ENCODE measurements around the gene JARID2.

Gene JARID2

DNA sequence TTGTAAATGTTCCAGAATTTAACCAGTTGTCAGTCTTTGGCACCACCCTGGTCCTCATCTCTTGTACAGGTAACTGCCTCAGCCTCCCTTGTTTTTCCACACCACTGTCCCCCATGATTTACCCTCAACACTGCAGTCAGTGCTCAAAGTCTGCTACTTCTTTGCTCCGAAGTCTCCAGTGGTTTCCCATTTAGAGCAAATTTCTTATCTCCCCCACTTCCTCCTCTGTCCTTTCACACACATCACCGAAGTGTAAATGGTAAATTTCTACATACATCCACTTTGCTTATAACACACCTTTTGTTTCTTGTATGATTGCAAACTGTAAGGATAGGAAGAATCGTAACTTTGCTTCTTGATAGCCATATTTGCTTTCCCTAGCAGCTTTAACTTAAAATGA lies 115.3 kb downstream of the JARID2 start:
- no peak for DNase-seq

DNA sequence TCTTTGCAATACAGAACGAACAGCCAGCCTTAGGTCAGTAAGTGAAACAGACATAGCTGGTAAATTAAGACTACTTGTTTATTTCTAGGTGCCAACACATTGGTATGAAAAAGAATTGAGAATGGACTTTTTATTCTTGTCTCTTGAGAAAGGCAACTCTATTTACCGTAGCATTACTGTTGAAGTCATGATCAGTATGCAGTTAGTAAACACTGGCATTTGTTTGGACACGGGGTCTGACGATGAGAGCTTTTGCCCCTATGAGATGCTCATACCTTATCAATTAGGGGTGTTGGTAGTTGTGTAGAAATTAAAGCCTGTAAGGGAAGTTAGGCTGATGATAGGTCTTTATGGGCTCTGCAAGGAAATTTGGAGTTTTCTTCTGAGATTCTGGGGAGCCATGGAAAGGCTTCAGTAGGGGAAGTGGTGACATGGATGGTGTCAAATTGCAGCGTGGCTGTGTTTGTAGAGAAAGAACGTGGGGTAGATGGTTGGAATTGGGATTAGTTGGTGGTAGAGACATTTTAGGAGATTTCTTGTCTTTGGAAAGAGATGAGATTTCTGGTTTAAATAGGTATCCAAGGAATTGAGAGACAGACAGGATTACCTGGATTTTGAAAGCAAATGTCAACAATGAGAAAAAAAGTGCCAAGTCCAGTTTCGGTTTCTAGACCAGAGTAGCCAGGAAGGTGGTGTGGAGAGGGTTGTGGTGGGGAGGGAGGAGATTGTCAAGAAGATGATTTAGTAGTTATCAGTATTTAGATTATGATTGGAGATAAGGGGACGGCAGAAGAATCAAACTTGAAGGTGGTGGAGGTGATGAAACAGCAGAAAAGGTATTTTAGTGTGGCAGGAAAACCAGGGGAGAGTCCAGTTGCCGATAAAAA lies 116.6 kb downstream of the JARID2 start:
- no peak for DNase-seq

DNA sequence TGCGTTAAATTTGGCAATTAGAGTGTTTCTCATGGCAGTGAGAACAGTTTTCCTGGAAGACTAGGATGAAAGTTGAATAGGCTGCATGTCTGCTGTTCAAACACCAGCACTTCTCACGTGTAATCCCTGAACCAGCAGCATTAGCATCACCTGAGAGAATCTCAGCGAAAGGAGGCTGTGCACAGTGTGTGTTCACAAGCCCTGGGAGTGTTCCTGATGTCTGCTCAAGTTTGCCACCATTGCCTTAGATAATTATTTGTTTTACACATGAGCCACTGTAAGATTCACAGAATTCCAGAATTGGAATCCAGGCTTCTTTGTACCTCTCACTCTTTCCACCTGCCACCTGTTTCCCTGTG lies 117.3 kb downstream of the JARID2 start:
- no peak for DNase-seq

DNA sequence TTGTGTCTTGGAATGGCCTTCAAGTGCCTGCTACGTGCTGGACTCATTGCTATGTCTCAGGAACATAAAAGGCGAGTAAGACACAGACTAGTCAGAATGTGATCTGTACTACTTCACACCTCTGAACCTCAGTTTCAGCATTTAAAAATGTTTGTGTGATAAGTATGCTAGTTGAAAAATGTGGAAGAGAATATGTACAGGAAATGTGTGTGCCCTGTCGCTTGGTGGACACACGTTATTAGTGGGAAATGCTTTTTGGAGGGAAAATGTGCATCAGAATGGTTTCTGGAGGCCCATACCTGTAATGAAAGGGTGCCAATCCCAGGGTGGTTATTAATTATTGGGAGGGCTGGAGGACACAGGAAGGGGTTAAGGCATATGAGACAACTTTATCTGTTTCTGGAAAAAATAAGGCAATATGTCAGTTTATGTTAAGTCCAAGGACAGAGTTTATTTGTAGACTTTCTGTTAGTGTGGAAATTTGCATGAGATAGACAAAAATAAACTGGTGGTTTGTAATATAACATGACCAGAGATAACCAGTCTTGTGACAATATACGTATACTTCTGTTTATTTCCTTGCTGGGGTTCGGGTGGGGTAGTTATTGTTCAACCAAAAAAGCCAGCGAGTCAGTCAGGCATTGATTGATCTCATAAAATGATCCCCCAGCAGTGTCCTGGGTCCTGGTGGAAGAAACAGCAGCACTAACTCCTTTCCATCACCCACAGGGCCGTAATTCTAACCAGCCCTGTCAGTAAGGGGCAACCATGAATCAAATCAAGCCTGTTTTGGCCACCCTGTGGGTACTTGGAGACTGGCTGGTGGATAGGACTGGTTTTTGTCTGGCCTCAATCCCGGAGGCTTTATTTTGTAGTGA lies 117.9 kb downstream of the JARID2 start:
- no peak for DNase-seq

DNA sequence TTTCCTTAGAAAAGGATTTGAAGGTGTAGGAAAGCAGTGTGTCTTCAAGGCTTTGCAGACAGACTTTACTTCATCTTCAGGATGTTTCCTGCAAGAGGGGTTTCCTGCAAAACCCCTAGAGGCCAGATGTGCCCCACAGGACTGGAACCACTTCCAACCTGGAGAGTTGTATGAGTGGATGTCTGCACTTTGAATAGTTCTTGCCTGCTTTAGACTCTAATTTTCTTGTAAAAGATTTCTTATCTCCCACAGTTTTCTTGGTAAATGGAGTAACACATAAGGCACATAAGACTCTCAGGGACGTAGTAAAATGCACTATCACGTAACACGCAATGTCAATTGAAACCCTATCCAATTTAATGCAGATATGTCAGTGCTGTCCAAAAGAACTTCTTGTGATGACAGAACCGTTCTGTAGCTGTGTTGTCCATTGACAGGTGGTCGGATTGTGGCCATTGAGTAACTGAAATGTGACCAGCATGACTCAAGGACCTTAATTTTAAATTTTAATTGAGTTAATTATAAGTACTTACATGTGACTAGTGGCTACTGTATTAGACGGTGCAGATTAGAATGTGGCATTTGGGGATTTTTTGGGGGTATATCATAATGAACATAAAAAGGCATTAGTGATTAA lies 118.7 kb downstream of the JARID2 start:
- no peak for DNase-seq

DNA sequence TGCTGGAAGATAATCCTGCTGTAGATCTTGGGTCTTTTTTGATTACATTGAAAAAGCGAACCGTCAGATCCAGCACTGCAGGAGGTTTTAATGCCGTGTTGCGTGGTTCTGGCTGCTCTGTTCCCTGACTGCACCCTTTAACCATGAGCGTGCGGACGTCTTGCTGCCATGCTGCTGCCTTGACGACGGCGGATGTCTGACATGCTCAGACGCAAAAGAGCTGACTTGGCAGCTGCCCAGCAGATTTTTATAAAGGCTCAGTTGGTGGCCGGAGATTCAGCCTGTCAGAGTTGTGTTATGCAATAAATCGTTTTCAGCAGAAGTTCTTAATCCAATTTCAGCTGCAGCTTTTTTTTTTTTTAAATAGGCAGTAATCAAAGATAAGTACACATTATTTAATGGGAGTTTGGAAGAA lies 119.4 kb downstream of the JARID2 start:
- peak; percentile 93 for DNase-seq

DNA sequence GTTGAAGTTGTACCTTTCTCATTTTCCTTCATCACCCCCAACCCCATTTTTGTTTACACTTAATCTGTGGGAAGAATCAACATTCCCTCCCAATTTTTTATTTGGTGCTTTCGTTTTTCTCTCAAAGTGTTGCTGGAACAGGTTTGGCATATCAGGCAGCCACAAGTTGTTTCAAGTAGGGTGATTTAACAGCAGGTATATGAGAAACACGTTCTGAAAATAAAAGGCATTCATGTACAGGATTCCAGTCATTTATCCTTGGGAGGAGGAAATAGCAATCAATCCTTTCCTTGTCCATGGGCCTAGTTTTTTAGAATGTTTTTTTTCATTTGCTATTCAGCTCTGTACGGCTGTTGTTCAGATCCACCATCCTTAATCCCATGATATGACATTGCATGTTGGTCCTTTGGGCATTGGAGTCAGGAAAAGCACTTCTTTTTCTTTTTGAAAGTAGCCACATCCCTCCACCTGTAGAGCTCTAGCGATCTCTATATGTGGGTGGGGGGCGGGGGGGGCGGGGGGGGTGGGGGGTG lies 120.2 kb downstream of the JARID2 start:
- DNase-seq, result no peak

DNA sequence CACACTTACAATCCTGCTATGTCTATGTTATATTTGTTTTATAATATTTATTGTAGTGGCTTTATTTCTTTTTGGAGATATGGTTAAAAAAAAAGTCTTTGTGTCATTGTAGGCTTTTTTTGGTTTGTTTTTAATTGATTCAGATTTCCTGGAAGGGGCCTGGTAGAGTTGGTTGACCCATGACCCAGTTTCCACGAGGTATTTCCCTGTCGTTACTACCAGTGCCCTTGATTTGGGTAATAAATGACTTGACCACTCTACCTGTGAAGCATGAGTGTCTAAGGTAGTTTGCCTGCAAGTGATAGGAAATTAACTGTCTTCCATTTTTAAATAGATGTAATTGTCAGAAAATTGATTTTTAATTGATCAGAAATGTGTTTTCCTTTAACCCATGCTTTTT lies 121.0 kb downstream of the JARID2 start:
- DNase-seq, result no peak

DNA sequence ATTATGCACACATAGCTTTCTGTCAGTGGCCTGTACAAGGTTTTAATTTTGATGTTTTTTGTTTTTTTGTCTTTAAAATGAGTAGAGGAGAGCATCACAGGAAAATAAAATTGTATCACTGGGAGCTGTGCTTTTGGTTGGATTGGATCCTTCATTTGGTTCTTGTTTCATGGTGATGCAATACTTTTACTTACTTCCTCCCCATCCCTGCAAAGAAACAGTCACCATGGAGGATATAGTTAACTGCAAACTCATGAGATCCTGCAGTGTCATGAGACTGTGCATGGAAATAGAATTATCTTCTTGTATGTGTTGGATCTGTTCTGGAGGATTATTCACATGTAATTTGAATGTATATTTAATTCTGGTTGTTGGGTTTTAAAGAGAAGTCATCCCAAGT lies 122.3 kb downstream of the JARID2 start:
- DNase-seq, result peak; percentile 85

DNA sequence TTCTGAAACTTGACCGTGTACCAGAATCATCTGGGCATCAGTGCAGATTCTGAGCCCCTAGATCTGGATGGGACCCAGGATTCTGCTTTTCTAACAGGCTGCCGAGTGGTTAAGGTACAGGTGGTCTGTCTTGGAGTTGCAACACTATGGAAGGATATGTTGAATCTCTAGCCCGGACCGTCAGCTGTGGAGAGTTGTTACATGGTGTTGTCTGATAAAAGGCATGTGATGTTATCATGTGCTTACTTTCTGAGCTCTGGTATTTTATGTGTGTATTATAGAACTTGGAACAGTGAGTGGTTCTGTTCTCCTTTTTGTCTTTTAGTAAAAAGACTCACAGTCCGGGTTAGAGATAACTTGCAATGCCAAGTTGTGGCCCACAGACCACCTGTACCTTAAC lies 123.0 kb downstream of the JARID2 start:
- DNase-seq, result no peak

DNA sequence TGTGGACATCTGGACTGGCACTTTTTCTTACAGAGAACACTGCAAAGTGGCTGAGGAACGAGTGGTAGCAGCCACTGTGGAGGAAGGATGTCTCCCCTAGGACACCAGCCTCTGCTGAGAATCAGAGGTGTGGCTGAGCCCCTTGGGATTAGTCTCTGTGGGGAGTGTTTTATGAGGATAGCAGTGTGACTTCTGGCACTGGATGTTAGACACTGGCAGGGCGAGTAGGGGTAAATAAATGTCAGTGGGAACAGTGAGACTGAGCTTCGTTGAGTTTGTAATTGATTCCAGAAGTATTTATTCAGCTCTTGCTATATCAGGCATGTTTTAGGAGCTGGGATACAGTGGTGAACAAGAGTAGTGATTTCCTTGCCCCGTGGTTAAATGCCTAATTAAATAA lies 124.0 kb downstream of the JARID2 start:
- DNase-seq, result no peak

DNA sequence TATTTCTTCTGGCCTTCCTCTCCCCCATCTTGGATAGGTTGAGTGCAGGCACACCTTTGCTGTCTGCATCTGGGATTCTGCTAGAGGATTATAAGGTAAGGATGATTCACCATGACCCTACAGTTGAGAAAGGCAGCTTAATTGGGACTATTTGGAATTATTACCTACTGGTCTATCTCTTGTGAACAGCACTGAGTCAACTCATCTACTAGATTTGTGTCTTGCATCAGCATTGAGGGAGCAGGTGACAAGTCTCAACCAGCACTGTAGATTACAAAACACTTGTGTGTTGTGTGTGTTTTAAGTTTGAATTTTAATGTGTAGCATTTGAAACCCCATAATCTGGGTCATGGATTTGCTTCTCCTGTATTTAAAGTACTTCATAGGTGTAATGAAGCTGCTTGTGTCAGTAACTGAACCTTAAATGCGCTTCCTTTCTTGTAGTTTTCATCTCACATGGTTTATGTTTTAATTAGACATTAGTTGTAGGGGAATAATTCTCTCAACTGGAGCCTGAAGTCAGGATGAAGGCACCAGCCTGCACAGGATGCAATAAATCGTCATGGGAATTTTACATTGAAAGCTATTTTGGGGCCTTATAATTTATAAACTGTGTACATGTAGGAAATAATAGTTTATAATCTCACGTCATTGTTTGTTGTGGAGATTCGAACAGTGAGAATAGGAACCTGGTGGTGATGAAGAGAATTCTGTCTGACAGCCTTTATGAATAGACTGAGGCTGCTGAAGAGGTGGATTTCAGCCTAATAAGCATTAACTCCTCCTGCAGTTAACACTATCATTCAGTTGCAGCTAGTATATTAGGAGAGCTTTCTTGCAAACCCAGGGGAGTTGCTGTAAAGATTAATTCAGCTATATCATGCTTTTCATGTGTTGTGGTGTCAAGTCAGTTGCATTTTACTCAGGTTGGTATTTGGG lies 125.1 kb downstream of the JARID2 start:
- DNase-seq, result no peak

DNA sequence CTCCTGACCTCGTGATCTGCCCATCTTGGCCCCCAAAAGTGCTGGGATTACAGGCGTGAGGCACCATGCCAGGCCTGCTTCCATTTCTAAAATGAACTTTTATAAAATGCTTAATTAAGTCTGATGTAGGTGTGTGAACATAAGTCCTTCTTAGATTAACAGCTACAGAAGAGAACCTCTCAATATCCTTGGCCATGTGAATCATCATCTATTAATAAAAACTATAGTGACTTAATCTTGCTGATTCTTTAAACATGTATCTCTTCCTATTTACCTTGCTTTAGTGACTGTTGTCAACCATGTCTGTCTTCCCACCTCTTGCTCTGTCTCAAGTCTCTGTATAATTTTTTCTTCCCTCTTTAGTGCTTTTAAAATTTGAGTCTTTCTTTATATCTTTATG lies 127.1 kb downstream of the JARID2 start:
- no peak for DNase-seq

DNA sequence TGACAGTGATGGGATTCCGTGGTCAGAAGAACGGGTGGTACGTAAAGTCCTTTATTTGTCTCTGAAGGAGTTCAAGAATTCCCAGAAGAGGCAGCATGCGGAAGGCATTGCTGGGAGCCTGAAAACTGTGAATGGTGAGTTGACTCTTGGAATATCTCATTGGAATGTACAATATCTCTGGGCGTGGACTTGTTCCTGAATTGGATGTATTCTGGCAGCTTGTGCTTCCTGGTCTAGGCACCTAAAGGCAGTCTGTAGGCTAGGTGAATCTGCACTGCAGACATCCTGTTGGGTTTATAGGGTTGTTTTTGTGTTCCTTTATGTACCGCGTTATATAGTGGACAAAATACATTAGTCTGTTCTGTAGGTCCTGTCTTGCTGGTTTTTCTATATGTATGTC lies 128.2 kb downstream of the JARID2 start:
- DNase-seq, result no peak

DNA sequence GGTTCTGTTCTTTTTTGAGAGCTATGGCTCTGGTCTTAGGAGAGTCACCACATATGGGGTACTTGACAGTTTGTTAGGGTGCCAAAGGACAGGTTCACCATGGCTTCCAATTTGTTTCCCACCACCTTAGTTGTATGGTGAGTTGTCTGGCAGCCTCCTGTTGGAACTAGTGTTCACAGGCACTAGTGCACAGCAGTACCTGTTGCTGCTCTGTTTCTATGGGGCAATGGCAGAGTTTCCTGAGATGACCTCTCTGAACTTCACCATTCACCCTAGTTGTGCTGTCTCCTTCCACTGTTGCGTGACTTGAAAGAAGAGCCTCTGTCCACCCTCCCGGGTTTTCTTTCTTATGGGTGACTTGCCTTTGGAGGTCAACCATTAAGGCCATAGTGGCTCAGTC lies 129.1 kb downstream of the JARID2 start:
- DNase-seq, result no peak

DNA sequence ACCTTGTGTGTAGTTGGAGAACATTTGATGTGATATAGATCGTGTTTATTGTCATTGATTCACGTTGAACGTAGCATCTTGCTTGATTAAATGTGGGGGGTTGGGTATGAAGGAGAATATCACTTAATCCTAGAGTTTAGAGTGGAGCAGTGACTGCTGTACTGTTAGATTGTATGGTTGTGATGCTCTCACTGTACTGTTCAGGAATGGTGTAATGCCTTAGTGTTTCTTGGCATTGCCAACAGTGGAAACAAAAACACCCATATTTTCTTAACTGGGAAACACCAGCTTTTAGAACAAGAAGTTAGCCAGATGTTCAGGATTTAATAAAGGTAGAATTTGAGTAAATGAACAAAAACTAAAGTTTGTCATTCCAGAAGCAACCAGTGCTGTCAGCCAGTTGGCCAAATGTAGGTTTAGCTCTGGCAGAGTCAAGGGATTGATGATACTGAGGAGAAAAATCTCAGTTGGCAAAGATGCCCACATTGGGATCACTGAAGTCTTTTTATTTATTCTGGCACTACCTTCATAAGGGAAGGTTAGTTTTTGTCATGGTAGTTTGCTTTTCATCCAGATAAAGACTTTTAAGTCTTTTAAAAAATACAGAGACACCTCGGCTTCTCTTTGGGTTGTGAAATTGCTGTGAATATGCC lies 129.9 kb downstream of the JARID2 start:
- no peak for DNase-seq

DNA sequence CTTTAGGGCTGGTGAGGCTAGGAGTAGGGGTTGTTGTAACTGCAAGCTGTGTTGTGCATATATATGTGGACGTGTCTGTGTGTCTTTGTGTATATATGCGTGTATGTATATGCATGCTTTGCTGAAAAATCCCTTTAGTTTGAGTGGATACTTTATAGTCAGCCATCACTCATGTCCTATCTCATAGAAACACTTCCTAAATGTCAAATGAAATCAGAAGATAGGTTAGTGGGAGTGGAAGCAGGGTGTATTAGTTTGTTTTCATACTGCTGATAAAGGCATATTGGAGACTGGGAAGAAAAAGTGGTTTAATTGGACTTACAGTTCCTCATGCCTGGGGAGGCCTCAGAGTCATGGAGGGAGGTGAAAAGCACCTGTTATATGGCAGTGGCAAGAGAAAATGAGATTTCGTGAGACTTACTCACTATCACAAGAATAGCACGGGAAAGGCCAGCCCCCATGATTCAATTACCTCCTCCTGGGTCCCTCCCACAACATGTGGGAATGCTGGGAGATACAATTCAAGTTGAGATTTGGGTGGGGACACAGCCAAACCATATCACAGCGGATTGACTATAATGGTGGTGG lies 131.1 kb downstream of the JARID2 start:
- no peak for DNase-seq

DNA sequence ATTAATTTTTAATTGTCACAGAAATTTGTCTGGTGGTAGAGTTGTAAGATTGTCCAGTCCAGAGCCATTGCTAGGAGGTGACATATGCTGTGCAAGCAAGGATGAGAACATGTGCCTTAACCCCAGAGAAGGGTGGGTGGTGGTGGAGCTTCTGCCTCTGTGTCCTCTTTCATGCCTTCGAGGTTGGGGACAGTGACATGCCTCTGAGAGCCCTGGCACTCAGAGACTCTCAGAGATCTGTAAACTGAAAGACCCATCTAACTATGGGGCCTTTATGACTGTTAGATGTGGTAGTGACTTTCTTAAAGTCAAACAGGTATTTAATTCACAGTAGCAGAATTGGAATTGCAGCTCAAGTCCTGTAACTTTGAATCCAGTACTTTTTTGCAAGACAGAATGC lies 132.4 kb downstream of the JARID2 start:
- no peak for DNase-seq

DNA sequence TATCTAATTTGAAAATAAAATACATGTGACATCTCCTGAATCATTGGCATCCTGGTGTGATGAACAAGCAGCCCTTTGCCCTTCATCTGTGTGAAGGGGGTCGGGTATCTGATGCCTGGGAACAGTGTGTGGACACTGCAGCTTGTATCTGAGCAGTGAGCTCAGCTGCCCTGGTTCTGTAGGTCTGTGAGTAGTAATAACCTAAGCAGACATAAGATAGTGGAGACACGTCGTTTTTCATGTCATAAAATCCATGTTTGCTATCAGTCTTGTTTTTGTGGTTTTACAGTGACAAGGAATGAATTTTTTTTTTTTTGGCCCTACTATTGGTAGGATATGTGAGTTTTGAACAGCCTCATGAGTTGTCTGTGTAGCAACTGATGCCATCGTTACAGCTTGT lies 133.0 kb downstream of the JARID2 start:
- DNase-seq, result no peak

DNA sequence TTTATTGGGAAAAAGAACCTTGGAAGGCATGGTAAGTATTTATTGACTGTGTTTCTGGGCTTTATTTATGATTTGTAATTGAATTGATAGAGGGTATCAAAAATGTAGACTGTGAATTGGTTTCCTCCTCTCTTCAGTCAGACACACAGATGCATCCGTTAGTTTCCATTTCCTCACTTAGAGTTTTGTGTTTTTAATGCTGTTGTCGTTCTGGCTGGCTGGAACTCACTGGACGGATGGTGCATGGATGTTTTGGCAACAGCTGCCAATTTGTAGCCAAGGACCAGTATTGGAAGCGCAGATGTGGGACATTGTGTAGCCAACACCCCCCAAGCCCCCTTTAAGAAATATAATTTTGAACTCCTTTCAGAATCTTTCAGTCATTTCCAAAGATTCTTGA lies 134.5 kb downstream of the JARID2 start:
- no peak for DNase-seq

DNA sequence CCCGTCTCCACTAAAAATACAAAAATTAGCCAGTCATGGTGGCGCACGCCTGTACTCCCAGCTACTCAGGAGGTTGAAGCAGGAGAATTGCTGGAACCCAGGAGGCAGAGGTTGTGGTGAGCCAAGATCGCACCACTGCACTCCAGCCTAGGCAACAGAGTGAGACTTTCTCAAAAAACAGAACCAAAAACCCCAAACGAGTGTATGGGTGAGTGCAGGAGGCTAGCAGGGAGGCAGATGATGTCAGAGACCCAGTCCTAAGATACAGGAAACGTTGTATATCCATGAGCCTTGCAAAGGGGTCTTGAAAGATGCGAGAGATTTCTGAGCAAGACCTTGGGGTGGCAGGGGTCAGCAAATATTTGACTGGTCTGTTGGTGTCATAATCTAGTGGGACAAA lies 136.2 kb downstream of the JARID2 start:
- DNase-seq, result no peak

All from MV-4-11 (cell line).